Measurements from ENCODE around the gene RNF128. TPM values are rescaled to one million over a fixed set of nuclear protein-coding genes. Genes with fewer than 3 reads are reported as not detected.
"Not testable (repeated sequence)": the region's sequence is repeated elsewhere in the genome, so short reads cannot be mapped to it uniquely, and the experiment has no call there.

RNF128 gene
- total RNA-seq, 2 donors from 2014 or later: not detected

DNA sequence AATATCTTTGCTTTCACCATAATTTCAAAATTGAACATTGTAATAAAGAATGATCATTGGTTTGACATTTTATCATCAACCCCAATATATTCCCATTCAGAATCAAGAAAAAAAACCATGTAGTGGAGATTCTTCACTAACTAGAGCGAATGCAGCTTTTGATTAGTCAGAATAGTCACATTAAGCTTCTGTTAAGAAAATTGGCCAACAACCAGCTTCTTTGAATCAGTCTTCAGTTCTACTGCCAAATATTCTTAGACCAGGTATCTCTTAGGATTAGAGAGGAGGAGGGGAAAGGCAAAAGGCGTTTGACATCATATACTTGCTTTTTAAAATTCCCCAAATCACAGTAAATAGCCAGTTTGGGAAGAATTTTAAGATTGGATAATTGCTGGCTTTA lies 53.8 kb downstream of the RNF128 start:
- ATAC-seq: no peak
- Mint-ChIP-seq H3K4me1 (no peaks in the 10 kb centered on the region), H3K36me3 (ENCODE audit: low read depth) (no peaks in the 10 kb centered on the region), H3K27me3 (peaks cover 12% of the 10 kb centered on the region), H3K27ac (no peak overlapping the region), H3K4me3 (no peak overlapping the region)
- H3K9me3 ChIP-seq (ENCODE audit: control insufficient read depth, low read length, poor library complexity, severe bottlenecking): no peaks in the 10 kb centered on the region
- no peak for DNase-seq

DNA sequence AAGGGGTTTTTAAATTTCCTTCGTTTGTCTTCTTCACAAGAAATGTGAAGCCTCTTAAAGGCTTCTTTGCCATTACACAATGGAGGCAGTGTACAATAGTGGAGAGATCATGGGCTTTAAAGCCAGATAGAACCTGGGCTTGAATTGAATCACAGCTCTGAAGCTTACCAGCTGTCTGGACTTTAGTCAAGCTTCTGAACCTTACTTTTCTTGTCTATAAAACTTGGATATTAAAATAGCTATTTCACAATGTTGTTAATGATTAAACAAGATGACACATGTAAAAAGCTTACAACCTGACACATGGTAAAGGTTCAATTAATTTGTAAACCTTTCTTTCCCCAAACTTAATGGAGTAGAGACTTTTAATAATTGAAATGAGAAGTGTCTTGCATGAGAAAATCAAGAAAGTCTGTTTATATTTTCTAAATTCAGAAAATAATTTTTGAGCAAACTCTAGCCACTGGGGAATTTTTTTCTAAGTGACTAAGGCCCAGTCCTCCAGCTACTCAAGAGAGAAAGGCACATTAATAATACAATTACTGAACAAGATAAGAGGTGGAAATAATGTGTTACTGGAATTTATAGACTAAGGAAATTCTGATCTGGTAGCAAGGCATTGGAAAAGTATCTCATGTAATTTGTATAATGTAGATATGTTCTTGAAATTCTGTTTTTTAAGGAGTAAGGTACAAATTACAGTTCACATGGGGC lies 54.3 kb downstream of the RNF128 start:
- Mint-ChIP-seq H3K36me3 (ENCODE audit: low read depth) (no peaks in the 10 kb centered on the region), H3K27ac (no peak overlapping the region), H3K27me3 (peaks cover 17% of the 10 kb centered on the region), H3K4me3 (no peak overlapping the region), H3K4me1 (no peaks in the 10 kb centered on the region)
- no peaks in the 10 kb centered on the region for H3K9me3 ChIP-seq (ENCODE audit: control insufficient read depth, low read length, poor library complexity, severe bottlenecking)
- DNase-seq (no peak), ATAC-seq (no peak)

DNA sequence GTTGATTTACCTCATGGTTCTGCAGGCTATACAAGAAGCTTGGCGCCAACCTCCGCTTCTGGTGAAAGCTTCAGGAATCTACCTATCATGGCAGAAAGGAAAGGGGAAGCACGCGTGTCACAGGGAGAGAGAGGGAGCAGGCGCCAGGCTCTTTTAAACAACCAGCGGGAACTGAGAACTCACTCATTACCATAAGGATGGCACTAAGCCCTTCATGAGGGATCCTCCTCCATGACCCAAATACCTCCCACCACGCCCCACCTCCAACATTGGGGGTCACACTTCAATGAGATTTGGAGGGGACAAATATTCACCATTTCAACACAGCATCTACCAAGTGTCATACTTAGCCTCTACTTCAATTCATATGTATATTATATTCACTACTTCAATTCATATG lies 57.2 kb downstream of the RNF128 start:
- H3K36me3 Mint-ChIP-seq (ENCODE audit: low read depth): no peaks in the 10 kb centered on the region
- H3K27me3 Mint-ChIP-seq: peaks cover 20% of the 10 kb centered on the region
- no peaks in the 10 kb centered on the region for H3K4me1 Mint-ChIP-seq
- DNase-seq (no peak), ATAC-seq (no peak)
- no peak overlapping the region for H3K27ac Mint-ChIP-seq
- H3K4me3 Mint-ChIP-seq: no peak overlapping the region
- H3K9me3 ChIP-seq (ENCODE audit: control insufficient read depth, low read length, poor library complexity, severe bottlenecking): no peaks in the 10 kb centered on the region

DNA sequence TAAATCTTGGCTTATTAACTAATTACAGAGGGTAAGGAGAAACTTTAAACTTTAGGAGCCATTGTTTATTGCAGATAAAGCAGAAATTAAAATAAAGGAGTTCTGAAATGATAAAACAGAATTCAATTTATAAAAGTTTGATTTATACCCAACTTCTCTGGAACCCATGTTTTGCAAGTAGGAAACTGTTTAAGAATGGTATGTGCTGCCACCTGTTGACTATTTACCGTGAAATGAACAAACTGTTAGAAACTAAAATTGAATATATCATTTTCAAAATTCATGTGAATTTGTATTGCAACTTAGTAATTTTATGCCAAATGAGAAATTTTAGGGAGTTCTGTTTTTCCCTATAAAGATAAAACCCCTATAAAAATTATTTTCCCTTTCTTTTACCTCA lies 65.0 kb downstream of the RNF128 start:
- Mint-ChIP-seq H3K27me3 (no peaks in the 10 kb centered on the region), H3K4me1 (no peaks in the 10 kb centered on the region), H3K27ac (no peak overlapping the region), H3K36me3 (ENCODE audit: low read depth) (no peaks in the 10 kb centered on the region), H3K4me3 (no peak overlapping the region)
- ATAC-seq (no peak), DNase-seq (no peak)
- no peaks in the 10 kb centered on the region for H3K9me3 ChIP-seq (ENCODE audit: control insufficient read depth, low read length, poor library complexity, severe bottlenecking)

DNA sequence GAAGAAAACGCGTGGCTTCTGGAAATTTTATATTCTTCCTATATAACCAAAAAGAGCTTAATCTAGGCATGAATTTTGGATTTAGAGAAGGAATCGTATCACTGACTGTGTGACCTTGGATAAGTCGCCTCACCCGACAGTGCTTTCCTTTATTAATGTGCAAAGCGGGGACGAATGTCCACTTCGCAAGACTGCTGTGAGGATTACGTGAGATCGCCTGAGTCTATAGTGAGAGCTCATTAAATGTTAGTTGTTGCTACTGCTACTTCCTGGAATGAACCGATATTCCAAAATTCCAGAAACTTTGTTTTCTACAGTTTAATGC lies 75.5 kb downstream of the RNF128 start:
- no peak for DNase-seq
- Mint-ChIP-seq H3K27ac (peak overlapping the region; percentile 45), H3K4me3 (peak overlapping the region; percentile 94), H3K4me1 (peaks cover 7% of the 10 kb centered on the region), H3K36me3 (ENCODE audit: low read depth) (no peaks in the 10 kb centered on the region), H3K27me3 (peaks cover 5% of the 10 kb centered on the region)
- H3K9me3 ChIP-seq (ENCODE audit: control insufficient read depth, low read length, poor library complexity, severe bottlenecking): no peaks in the 10 kb centered on the region
- ATAC-seq: no peak

DNA sequence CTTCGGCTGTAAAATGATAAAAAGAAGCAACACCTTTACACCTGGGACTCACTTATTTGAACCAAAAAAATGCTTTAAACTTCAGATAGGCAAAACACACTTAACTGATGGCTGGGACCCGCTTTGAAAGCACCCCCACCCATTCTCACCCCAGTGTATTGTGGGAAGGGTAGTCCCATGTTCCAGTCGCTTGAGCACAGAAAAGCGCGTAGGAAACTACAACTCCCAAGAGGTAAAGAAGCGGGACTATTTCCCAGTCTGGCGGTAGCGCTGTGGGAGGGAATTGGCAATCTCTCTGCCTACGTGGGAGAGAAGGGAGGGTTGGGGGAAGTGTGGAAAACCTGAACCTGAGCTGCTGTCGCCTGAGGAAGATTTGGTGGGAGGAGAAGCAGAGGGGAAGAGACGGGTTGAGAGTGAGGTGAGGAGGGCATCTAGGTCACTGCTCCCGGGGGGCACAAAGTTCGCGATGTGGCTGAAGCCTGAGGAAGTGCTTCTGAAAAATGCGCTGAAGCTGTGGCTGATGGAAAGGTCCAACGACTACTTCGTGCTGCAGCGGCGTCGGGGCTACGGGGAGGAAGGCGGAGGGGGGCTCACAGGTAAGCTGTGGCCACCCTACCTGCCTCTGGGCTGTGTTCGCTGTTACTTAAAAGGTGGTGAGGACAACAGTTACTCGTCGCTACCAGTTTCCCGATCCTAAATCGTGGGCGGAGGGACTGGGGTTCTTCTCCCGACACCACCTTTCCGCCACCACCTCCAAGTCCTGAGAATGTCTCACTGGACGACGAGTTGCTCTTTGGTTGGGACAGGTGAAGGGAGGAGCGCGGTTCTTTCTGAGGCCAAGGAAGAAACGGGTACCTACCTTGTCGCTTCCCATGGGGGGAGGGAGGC lies 76.1 kb downstream of the RNF128 start, which contains the start of gene TBC1D8B:
TSS of gene TBC1D8B (plus strand) at position 286 of the 888 bp plus-strand sequence. CDS start at position 467, 181 bp downstream.
- Mint-ChIP-seq H3K36me3 (ENCODE audit: low read depth) (no peaks in the 10 kb centered on the region), H3K27ac (peak within 1 kb of the TSS; percentile 45), H3K4me3 (peak within 1 kb of the TSS; percentile 94), H3K4me1 (peaks cover 7% of the 10 kb centered on the region), H3K27me3 (peaks cover 5% of the 10 kb centered on the region)
- H3K9me3 ChIP-seq (ENCODE audit: control insufficient read depth, low read length, poor library complexity, severe bottlenecking): no peaks in the 10 kb centered on the region
- ATAC-seq (peak; percentile 96), DNase-seq (peak in 1 of 3 donors; percentile 4)

DNA sequence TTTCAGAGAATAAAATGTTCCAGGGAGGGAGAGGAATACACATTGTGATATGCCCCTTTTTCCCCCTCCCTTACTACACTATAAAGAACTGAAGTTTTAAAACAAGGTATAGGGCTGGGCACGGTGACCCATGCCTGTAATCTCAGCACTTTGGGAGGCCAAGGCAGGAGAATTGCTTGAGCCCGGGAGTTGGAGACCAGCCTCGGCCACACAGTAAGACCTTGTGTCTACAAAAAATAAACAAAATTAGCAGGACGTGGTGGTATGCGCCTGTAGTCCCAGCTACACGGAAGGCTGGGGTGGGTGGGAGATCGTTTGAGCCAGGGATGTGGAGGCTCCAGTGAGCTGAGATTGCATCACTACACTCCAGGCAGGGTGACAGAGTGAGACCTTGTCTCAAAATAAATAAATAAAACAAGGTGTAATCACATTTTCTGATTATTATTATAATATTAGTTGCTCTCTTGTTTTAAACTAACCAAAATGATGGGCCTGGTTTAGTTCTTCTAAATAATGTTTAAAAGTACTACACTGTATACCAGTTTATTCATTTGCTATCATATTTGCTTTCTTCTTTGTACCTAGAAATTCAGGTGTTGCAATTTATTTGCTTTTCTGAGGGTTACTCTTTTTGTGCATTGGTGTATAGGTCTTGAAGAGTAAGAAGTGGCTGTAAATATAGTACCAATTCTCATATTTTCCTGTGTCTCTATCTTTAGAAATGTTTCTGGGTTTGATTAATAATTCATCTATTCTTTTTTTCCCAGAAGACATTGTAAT lies 84.8 kb downstream of the RNF128 start:
- DNase-seq (no peak), ATAC-seq (no peak)
- Mint-ChIP-seq H3K4me3 (no peak overlapping the region), H3K4me1 (no peaks in the 10 kb centered on the region), H3K27me3 (no peaks in the 10 kb centered on the region), H3K36me3 (ENCODE audit: low read depth) (no peaks in the 10 kb centered on the region), H3K27ac (no peak overlapping the region)
- H3K9me3 ChIP-seq (ENCODE audit: control insufficient read depth, low read length, poor library complexity, severe bottlenecking): no peaks in the 10 kb centered on the region

DNA sequence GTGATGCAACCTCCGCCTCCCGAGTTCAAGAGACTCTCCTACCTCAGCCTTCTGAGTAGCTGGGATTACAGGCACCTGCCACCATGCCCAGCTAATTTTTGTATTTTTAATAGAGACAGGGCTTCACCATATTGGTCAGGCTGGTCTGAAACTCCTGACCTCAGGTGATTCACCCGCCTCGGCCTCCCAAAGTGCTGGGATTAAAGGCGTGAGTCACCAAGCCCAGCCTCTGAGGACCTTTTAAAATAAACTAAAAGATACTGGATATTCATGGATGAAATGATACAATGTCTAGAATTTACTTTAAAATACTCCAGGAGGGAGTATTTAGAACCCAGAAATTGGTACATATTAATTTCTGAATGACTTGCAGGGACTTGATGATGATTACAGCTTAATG lies 86.4 kb downstream of the RNF128 start:
- not testable (repeated sequence) for H3K27me3 Mint-ChIP-seq; H3K9me3 ChIP-seq (ENCODE audit: control insufficient read depth, low read length, poor library complexity, severe bottlenecking); H3K27ac Mint-ChIP-seq; H3K36me3 Mint-ChIP-seq (ENCODE audit: low read depth); H3K4me1 Mint-ChIP-seq; H3K4me3 Mint-ChIP-seq; ATAC-seq; DNase-seq

DNA sequence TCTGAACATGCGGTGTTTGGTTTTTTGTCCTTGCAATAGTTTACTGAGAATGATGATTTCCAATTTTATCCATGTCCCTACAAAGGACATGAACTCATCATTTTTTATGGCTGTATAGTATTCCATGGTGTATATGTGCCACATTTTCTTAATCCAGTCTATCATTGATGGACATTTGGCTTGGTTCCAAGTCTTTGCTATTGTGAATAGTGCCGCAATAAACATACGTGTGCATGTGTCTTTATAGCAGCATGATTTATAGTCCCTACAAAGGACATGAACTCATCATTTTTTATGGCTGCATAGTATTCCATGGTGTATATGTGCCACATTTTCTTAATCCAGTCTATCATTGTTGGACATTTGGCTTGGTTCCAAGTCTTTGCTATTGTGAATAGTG lies 87.6 kb downstream of the RNF128 start:
- H3K4me1 Mint-ChIP-seq; H3K27ac Mint-ChIP-seq; H3K27me3 Mint-ChIP-seq; H3K9me3 ChIP-seq (ENCODE audit: control insufficient read depth, low read length, poor library complexity, severe bottlenecking); DNase-seq; H3K4me3 Mint-ChIP-seq; H3K36me3 Mint-ChIP-seq (ENCODE audit: low read depth); ATAC-seq: not testable (repeated sequence)

Other genes with a start within 250 kb of the RNF128 start
- 10 to 100 TPM; 13.2 to 30.3 TPM for gene RADX, start 114.7 kb upstream of the RNF128 start, total RNA-seq
- gene TBC1D8B, start 76.0 kb downstream of the RNF128 start, total RNA-seq: 1 to 10 TPM in 1 of 2 donors, under 1 TPM in 1; 0.65 to 1.8 TPM
- not detected for gene RIPPLY1, start 176.6 kb downstream of the RNF128 start, total RNA-seq
- gene CLDN2, start 193.7 kb downstream of the RNF128 start, total RNA-seq: not detected